NCI-H2196 treated with DMSO at 0.1 percent for 48 hours (cell line): Measurements from ENCODE around the gene ERC2.

Source experiments
- DNase-seq: peaks from one replicate; lab custom pipeline; 2025; ENCODE audit not compliant: unreplicated experiment; lab: John Stamatoyannopoulos, UW

Gene ERC2

DNA sequence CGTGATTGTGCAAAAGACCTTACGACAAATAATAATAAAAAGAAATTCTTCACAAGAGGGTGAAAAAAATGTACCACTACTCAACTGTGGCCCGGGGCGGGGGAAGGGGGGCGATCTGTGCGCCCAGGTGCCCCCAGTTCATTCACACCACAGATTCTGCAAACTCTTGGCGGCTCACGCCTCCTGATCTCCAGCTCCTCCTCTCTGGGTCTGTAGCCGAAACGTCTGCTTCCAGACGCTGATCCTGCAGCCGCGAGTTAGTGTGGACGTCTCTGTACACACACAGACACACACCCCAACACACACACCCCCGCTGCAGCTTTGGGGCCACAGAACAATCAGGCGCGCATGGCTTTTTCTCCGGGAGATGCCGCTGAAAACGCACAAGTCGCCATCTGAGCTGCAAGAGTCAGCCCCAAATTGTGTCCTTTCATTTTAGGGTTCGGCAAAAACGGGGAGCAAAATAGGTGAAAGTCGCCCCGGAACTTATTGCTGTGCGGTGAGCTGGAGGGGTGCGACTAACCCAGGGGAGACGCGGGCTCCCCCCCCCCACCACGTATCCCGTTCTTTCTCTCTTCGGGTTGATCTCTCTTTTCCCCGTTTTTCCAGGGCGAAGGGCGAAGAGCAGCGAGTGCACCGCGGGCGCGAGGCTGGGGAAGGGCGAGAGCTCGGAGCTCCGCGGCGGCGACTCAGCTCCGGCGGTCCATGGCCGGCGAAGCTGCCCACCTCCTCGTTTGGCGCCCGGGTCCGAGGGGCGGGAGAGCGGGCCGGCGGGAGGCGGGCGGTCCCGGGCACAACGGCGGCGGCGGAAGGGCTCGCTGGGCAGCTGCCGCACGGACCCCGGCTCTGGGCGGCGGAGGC lies 980.7 kb downstream of the ERC2 start:
- no peak for DNase-seq

DNA sequence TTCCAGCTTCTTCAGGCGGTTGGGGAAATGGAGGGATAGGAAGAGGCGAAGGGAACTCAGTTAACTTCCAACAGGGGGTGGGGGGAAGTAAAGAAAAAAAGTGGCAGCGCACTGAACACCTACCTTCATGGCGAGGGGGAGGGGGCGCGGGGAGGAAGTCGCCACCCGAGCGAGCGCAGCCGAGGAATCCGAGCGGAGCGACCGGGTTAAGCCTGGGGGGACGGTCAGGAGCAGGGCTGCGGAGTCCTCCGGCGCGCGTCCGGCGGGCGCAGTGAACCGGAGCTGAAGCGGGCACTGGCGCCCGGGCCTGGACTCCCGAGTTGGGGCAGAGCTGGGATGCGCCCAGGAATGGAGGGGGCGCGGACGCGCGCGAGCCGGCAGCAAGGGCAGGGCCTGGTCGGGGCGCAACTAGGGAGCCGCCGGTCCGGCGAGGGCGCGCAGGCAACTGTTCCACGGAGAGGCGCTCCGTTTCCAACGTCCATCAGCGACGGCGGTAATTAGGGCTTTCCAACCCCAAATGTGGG lies 981.3 kb downstream of the ERC2 start, which contains the start of gene WNT5A:
Gene WNT5A, minus strand, starts transcription at position 450 of the 524 bp plus-strand sequence. Its CDS starts 321 bp downstream, at position 129.
- DNase-seq: no peak

DNA sequence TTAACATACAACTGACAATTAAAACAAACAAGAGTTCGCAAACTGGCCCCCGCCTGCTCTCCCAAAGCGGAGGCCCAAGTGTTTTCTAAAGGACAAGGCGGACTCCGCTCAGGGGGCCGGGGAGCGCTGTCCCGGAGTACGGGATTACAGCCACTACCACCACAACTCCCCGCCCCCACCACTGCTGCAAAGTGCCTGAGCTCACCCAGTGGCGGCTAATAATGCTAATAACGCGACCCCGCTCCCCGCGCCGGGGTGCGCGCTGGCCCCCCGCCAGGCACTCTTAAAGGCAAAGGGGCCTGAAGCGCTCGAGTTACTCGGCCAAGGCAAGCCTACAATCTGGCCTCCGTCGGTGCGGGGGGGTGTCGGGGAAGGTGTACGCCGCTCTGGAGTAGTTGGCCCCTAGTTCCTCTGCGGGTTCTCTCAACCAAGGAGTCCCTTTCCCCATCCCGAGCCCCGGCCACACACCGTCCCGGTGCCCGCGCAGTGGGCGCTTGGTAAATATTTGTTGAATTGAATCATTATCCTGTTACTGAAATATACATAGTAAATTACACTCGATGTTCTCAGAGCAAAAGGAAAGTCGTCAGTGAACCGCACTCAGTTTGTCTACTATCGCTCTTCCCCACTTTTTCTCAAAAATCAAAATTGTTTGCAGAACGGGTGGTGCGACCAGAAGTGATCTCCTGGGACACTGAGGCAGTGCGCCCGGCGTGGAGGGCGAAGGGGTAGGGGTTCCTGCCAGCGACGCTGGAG lies 982.0 kb downstream of the ERC2 start:
- DNase-seq: no peak

DNA sequence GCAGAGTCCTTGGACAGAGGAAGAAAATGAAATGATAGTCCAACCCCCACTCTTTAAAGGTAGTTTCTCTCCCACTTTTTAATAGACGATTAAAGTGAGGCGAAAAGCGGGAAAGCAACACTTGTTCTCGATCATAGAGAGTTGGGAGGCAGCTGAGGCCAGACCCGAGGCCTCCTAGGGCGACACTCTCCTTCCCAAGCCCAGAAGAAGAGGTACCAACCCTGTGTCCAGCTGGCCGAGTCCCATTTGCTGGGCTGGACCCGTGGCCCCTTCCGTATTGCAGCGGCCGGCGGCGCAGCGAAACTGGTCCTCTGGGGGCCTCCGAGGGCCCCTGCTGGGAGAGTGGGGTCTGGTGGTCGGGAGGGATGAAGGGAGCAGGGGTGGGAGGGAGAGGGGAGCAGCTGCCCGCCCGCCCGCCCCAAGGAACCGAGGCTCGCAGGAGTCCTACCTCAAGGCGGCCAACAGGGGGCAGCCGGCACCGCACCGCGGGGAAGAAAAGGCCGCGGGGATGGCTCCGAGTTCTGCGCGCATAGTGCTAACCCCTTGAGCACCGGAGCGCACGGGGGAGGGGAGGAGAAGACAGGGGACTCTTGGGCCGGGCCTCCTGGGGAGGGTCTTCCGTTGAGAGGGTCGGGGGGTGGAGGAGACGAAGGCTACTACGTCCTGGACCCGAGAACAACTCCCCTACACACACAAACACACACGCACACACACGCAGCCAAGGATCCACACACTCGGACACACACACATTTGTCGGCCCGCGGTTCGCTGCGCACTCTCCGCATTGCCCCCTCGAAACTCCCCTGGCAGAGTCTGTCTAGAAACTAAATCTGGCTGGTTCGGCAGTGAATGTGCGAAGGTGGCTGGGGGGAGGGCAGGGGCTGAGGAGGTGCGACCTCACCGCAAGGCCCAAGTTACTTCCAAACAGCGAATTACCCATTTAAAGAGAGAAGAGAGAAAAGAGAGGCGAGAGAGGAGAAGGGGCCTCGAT lies 983.2 kb downstream of the ERC2 start:
- no peak for DNase-seq

DNA sequence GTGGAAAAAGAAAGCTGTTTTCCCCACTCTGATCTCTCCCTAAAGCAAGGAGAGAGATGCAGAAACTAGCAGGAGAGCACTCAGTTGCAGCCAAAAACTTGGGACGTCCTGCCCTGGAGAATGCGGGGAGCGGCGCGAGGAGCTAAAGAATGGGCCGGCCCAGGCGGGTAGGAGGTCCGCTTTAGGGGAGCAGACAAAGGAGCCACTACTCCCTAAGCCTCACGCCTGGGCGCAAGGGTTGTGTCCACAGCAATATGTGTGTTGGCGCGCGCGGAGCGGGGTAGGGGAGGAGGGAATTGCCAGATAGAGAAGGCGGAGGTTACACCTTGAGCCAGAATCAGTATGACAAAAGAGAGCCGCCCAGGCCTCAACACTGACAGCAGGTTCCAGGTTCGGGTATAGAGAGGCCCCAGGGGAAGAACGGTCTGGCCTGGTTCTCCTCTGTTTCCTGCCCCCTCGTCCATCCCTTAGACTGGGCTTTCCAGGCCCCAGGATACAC lies 984.0 kb downstream of the ERC2 start:
- DNase-seq: no peak

DNA sequence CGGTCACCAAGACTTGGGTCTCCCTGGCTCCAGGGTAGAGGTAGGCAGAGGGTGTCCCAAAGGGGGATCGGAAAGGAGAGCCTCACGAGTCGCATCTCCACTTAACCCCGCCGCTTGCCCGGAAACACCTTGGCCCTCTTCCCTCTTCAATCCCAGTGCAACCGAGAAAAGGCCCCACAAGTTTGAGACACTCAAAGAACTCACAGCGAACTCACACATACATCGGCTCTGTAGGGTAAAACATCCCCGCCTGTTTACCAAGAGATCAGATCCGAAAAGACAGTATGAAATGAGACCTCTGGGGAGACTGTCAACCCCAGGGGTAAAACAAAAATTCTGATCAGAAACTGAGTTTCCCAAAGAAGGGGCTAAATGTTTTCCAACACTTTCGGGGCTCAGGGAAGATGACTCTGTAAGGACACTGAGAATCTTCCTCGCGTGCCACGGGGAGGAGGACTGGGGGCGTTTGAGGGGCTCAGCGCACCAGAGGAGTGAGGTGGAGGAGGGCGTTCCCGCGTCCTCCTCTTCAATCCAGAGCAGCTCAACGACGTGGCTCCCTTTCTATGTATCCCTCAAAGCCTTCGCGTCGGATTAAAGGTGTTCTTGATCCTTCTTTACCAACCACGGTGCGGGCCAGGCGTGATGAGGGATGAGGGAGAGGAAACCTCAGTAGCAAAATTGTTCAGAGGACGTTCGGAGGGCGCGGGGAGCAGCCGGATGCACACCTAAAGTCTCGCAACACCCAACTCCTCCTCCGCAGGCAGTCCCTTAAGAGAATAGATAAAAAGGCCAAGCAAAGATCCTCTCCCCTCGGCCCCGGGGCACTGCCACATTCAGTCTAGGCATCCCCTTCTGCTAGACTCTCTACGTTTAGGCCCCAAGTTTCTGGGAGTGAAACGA lies 984.8 kb downstream of the ERC2 start:
- no peak for DNase-seq

DNA sequence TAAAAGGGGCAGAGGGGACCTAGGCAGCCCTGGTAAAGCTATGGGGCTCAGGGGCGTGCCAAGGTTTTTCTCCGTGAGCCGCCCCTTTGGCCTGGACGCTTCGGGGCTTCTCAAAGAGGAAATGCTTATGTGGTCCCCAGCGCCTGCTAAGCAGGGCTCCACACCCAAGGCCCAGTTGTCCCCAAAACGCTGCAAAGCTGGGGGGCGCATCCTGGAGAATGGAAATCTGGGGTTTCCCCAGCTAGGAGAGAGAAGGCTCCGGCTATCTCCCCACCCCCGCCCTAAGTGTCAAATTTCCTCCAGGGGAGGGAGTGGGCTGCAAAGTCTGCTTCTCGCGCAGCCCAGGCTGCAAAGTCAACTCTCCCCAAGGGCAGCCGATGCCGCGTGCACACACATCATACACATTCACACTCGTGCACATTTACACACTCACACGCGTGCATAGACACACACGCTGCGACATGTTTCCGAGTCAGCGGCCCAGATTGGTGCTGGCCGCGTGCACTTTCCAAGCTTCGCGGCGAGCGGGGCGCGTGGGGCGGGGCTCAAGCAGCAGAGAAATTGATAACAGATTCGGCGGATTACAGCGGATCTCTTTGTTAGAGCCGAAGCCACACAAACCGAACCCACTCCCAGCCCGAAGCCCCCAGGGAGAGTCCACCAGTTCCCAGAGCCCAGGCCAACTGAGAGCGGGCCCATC lies 985.6 kb downstream of the ERC2 start:
- no peak for DNase-seq

DNA sequence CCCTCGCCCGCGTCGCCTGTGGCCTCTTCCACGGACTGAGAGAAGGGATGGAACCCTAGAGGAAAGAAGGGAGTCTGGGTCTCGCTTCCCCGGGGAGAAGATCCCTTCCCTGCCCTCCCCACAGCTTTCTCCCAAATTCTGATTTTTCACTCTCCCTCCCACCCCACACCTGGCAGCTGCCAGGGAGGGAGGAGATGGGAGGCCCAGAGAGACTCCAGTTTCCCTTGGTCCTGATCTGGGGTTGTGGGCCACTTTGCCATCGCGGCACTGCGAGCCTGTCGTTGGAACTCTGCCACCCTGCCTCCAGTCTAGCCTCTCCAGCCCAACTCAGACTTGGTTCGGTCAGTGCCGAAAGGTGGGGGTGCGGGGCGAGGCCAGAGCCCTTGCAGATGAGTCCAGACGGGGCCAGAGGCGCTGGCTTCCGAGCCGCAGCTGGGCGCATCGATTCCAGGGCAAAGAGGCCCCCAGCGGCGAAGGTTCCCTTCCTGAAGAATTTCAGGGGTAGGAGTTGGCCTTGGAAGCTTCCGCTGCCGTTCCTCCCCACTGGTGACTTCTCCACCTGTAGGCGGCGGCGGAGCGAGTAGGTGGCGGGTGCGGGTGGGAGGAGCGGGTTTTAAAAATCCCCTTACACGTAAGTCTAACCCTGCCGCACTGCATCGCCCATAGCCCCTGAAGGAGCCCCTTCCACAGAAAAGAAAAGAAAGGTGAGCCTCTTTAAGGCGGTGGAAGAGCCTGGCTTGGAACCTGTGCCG lies 986.3 kb downstream of the ERC2 start:
- no peak for DNase-seq

DNA sequence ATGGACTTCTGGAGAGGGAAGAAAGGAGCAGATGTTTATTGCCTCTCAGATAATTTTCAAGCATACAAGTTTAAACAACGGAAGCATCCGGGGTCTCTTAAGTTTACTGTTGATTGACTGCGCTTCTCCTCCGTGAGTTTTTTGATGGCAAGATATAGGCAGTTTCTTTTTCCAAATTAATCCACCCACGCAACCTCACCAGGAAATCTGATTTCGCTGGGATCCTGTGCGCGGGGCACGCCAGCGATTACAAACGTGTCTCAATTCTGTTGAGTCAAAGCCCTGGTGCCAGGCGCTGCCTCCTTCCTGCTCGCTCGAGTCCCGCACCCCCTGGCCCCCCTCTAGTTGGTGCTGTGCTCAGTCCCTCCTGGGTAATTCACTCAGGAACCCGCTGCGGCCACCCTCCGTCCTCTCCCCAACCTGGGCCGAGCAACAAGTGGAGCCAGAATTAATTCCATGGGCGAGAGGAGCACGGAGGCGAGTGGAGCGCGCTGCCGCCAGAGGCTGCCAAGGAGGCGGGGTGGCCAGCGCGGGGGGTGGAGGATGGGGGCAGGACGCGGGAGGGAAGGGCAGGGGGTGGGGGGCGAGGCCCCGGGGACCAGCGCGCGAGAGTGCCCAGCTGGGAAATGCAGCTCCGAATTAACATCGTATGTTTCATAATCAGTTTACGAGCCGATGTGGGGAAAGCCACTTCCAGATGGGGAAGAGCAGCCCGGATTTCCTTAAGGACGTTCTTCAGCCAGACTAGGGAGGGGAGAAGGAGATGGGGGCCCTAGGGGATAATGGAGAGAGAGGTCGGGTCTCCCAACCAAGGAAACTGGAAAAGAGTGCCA lies 987.1 kb downstream of the ERC2 start:
- DNase-seq: no peak

DNA sequence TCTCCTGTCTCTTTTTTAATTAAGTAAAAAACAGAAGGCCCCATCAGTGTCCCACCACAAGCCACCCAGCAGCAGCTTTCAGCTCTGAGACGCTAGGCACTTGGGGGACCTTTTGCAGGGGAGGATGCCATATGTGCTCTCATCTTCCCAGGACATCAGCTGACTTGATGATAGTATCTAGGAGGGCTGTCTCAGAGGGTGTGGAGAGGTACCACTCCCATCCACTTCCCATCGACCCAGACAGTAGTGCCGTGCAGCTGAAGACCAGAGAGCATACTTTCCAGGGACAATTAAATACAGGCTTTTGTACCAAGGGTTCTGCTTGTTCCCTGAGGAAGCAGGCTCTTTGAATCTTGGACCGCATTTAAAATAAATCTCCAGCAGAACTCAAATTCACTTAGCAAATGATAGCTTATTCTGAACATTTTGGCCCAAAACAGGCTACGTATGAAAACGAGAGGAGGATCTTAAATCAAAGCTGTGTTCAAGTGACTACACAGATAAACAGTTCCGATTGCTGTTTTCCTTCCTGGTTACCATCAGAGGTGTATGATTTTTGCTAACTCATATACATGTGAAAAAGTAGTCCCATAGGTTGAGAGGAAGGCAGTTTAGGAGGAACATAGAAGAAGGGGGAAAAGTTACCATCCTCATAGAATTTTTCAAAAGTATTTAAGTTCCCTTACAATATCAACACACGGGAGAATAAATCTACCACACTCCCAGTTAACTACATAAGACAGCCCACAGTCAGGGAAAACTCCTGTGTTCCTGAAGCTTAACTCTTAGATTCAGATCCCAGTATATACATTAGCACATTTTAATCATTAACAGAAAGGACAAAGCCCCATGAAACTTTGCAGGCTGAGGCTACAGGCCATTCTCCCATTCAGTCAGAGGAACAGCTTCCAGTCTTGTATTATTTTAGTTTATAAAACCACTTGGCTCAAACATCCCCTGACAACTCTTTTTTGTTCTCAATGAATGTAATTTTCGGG lies 990.7 kb downstream of the ERC2 start:
- DNase-seq: no peak

DNA sequence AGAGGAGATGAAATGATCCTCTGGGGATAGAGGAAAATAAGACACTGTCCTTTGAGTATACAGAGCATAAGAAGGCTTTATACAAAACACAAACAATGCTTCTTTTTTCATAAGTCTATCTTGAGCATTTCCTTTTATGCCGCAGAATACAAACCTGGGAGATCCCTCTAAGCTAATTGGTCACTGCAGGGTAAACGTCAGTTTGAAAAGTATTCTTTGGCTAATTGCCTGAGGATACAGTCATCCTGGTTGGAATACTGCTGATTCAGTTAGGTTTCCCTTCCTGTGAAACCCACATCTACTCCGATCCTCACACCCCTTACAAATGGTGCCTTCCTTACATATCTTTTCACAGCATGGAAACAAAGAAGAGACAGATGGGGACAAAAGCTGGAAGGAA lies 991.8 kb downstream of the ERC2 start:
- no peak for DNase-seq

DNA sequence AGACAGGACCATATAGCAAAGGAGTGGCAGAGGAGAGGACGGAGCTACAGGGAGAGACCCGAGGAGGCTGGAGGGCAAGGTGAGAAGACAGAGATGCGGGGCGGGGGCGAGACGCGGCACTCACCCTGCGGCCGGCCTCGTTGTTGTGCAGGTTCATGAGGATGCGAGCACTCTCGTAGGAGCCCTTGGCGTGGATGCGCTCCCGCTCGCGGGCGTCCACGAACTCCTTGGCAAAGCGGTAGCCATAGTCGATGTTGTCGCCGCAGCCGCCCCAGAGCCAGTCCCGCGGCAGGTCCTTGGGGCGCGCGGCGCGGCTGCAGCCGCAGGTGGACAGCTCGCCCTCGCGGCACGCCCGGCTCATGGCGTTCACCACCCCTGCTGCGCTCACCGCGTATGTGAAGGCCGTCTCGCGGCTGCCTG lies 994.0 kb downstream of the ERC2 start:
- no peak for DNase-seq

DNA sequence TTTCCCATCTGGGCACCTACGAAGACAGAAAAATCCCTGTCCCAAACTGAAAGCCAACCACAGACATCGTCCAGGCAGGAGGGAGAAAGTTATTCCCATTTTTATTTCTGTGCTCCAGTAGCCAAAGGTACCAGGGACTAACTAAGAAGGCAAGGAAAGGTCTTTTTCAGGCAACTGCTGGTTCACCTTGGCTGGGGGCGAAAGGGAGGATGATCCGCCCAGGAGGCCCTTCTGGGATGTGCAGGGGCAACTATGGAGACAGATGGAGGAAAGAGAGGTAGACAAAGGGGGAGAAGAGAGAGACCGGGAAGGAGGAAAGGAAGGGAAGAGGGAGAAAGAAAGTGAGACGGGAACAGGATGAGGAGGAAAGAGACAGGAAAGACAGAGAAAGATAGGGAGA lies 994.5 kb downstream of the ERC2 start:
- DNase-seq: no peak

DNA sequence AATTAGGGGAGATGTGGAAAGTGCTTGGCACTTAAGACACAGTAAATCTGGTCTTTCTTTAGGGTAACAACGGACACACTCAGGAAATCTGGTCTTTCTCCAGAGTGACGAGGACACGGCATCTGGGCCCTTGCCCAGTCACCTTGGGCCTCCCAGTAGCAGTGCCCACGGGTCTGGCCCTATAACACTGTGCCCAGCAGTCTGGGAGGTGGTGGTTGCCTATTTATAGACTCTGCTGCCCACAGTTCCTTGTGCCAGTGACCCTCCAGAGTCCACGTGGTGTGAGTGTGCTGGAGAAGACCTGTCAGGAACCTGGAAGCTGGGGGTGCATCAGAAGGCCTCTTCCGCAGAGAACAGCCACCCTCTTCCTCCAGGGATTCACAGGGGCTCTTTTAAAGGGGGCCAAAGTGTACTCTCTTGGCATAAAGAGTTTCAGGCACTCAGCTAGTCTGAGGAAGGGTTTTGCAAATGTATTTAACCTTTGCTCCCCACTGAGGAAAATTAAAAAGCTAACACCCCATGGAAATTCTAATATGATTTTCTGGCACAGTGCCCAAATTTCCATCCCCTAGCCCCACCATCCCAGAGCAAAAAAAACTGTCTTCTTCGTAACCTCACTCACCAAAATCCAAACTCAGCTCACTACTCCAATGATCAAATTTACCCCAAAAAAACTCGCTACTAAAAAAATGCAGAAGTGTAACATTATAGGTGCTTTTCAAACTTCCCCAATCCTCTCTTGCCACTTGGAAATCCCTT lies 996.6 kb downstream of the ERC2 start:
- no peak for DNase-seq

DNA sequence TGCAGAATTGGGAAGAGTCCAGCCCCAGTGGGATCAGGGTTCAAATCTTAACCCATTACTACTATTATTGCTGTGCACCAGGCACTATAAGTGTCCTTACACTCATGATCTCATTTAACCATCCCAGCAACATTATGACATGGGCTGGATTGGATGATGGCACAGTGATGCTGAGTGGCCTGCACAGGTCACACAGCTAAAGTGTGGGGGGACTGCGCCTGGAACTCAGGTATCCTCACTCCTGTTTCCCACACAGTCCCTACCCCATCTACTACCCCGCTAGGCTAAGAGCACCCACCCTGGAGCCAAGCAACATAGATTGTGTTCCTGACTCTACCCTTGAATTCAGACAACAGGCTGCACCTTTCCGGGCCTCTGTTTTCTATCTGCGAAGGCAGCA lies 997.2 kb downstream of the ERC2 start:
- DNase-seq: no peak
